GM19240 (cell line): ENCODE results near the gene PDCL3.
A peak's percentile ranks its signal among the peaks of the same experiment; 100 is the strongest.

Source experiments
- DNase-seq: peaks from one replicate; pipeline ENCODE4 v3.0.0; 2011; ENCODE audit warnings: low spot score; ENCODE audit not compliant: insufficient read length

PDCL3 gene

DNA sequence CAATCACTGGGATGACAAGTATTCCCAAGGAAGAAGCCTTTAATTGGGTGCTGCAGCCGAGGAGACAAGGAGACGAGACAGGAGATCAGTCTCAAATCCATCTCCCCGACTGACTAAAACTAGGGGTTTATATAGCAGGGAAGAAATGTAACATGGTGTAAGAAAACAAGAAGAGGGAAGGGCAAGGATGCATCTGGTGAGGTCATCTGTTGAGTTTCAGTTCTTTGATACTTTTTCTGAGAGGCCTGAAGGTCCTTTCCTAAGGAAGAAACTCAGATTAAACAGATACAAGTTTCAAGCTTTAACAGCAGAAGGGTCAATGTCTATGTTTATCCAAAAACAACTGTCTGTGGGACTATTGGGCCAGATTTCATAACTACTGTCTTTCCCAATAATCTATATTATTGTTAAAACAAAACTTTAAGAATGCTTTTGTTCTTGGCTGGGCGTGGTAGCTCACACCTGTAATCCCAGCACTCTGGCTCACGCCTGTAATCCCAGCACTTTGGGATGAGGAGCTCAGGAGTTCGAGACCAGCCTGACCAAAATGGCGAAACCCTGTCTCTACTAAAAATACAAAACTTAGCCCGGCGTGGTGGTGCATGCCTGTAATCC lies 2.5 kb upstream of the PDCL3 start:
- no peak for DNase-seq

DNA sequence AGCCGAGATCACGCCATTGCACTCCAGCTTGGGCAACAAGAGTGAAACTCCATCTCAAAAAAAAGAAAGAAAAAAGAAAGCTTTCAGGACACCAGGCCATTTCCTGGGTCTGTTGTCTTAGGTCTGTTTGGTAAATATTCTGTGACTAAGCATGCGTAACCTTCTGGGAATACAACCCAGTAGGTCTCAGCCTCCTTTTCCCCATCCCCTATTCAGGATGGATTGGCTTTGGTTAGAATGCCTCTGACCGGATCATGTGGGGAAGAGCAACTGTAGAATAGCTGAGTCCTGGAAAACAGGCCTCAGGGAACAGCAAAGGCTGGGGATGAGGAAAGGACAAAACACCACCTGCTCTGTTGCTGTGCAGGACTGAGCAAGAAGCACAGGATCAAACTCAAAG lies 1.6 kb upstream of the PDCL3 start:
- no peak for DNase-seq

DNA sequence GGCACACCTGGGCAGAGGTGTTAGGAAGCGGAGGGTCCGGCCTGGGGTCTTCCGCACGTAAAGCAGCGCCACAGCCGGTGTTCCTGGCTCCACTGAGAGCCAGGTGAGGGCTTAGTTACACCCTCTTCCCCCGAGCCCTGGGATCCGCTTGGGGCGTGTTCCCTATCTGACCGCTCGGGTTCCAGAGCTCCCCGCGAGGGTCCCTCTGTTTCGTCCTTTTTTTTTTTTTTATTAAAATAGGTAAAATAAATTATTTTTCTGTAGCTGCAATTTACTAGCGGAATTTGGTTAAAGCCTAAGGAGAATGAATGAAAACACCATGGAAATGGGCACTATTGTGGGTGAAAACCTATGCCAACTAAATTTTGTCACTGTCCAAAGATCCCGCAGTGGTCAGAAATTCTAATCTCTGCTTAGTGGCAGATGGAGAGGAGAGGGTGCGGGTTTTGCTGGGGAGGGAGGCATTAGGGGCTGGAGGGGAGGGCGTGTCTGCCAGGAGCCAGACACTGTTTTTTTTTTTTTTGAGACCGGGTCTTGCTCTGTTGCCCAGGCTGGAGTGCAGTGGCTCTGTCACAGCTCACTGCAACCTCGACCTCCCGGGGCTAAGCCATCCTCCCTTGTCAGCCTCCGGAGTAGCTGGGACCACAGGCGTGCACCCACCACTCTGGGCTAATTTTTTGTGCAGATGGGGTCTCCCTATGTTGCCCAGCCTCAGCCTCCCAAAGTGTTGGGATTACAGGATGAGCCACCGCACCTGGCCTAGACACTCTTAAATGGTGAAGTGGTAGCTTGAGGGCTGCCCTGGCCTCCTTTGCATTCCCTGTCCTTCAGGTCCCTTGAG lies 834 bp downstream of the PDCL3 start:
- no peak for DNase-seq

DNA sequence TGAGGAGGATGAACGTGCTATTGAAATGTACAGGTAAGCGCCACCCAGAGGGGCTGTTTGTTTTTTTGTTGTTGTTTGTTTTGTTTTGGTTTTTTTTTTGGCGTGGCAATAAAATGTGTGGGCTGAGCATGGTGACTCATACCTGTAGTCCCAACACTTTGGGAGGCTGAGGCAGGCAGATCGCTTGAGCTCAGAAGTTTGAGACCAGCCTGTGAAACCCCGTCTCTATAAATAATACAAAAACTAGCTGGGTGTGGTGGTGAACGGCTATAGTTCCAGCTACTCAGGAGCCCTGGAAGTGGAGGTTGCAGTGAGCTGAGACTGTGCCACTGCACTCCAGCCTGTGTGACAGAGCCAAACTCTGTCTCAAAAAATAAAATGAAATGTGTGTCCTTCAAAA lies 6.2 kb downstream of the PDCL3 start:
- DNase-seq, result no peak

DNA sequence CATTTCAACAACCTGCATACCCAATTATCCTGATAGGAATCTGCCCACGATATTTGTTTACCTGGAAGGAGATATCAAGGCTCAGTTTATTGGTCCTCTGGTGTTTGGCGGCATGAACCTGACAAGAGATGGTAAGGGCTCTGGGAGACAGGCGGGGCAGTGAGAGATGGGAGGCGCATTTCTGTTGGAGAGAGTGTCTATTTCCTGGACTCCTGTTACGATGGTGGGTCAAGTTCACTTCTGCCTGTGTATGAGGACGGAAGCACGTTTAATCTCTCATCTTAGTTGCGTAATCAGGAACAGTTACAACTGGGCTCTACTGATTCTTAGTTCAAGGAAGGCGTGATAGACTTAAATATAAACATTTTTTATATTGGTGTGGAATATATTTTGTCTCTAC lies 8.9 kb downstream of the PDCL3 start:
- no peak for DNase-seq

DNA sequence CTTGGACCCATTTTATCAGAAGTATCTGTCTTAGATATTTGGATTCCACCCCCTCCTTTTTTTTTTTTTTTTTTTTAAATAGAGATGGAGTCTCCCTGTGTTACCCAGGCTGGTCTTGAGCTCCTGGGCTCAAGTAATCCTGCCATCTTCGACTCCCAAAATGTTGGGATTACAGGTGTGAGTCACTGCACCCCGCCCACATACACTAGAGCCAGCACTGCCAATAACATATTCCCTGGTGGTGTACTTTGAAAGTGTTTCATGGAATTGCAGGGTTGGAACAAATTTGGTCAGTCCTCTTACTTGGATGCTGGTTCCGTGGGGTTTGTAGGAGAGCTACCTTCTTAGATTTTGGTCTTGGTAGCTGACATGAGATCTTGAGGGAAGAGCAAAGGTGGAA lies 15.0 kb downstream of the PDCL3 start:
- no peak for DNase-seq

DNA sequence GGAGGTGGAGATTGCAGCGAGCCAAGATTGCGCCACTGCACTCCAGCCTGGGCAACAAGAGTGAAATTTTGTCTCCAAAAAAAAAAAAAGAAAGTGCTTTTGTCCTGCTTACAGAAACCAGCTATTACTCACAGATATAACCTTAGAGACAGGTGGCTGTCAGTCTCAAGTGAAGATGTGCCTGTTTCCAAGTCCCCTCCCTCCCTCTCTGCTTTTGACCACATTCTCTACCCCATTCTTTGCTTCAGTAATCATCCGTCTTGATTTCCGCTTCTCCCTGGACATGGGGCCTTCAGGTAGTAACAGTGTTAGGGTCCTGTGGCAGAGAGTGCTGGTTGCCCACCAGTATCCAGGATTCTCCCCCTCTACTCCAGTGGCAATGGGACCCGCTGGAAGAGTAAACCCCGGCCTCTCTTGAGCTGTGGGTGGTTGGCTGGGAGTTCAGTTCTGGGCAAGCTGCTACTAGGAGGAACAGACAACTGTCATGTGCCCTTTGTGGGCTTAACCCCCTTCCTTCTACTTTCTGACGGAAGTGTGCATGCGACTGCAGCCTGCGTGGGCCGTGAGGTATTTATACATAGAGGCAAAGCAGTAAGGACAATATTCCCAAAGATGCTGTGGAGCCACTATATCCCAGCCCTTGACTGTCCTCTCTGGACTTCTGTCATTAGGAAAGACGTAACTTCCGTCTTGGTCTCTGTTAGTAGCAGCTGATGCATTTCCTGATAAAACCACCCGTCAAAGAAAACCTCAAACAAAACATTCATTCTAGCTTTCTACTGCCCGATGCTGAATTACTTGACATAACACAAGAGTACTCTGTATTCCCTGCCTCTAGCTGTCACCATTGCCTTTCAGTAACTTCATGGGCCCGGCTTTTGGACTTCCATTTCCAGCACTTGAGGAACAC lies 17.8 kb downstream of the PDCL3 start:
- peak; percentile 58 for DNase-seq

DNA sequence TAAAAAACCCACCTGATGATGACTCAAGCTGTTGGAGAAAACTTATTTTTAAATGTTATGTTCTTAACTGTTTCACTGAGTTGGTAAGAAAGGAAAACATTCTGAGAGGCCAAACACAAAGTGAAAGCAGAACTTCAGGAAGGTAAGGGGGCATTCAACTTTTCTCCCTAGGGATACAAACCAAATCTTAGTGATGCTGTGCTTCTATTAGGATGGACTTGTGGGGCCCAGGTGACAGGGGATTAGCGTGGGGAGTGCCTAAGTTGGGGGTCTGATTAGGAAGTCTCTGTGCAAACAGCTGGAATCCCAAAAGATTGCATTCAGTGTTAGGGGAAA lies 18.5 kb downstream of the PDCL3 start:
- DNase-seq, result no peak

DNA sequence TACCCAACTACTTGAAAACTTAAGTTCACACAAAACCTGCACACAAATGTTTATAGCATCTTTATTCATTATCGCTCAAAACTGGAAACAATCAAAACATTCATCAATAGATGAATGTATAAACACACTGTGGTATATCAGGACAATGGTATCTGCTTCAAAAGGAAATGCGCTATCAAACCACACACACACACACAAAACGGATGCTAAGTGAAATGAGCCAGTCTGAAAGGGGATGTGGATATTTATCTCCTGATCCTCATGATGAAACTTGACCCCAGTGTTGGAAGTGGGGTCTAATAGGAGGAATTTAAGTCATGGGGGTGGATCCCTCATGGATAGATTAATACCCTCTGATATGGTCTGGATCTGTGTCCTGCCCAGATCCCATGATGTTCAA lies 22.0 kb downstream of the PDCL3 start:
- no peak for DNase-seq

DNA sequence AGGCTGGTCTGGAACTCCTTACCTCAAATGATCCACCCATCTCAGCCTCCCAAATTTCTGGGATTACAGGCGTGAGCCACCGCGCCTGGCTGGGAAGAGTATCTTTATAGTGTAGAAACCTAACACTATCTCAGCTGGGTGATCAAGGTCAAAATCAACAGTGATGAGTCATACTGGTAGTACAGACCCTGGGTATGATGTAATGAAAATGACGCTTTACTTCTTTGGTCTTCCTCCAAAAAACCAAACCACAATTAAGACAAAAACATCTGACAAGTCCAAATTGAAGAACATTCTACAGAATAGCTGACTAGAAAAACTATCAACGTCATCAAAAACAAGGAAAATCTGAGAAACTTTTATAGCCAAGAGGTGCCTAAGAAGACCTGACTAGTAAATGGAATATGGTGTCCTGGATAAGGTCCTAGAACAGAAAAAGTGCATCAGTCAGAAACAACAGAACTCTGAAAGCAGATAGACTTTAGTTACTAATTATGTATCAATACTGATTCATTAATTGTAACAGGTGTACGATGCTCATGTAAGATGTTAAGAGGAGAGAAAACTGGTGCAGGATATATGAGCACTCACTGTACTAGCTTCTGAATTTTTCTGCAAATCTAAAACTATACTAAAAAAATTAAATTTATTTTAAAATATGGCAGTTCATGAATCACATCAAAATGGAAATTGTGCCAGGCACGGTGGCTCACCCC lies 25.4 kb downstream of the PDCL3 start:
- DNase-seq, result no peak

DNA sequence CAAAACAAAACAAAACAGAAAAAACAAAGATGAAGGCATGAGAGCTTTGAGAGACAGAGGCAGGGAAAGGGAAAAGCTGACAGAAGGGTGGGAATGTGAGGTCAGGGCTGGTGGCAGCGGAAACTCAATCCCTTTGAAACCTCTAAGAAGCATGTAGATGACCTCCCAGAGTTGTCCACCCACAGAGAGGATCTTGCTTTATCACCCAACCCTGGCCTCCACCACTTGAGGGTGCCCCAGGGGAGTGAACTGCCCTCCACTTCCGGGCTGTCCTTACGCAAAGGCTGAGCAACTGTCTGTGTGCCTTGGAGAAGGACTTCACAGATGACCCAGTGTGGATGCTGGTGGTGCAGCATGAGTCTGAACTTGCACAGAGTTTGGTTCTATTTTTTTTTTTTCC lies 26.7 kb downstream of the PDCL3 start:
- DNase-seq, result no peak

DNA sequence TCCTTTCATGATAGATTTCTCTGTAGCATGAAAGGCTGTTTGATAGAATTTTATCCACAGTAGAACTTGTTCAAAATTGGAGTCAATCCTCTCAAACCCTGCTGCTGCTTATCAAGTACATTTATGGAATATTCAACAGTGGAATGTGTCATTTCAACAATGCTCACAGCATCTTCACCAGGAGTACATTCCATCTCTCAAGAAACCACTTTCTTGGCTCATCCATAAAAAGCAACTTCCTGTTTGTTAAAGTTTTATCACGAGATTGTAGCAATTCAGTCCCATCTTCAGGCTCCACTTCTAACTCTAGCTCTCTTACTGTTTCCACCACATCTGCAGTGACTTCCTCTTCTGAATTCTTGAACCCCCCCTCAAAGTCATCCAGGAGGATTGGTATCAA lies 29.4 kb downstream of the PDCL3 start:
- no peak for DNase-seq

DNA sequence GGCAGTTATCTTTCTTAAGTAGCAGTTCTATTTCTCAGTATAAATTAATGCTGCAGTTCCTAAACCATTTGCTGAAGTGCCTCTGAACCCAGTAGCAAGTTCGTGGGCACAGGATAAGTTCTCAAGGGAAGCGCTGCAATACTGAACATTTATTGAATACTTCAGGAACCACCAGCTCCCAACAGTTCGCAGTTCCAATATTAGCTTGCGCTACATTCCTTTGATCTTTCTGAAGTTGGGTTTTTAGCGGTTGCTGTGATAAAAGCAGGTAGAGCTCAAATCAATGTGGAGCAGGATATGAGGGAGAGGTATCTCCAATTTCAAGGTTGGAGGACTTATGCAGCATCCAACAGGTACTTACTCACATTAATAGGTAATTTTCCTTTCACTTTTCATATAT lies 33.7 kb downstream of the PDCL3 start:
- DNase-seq, result no peak

DNA sequence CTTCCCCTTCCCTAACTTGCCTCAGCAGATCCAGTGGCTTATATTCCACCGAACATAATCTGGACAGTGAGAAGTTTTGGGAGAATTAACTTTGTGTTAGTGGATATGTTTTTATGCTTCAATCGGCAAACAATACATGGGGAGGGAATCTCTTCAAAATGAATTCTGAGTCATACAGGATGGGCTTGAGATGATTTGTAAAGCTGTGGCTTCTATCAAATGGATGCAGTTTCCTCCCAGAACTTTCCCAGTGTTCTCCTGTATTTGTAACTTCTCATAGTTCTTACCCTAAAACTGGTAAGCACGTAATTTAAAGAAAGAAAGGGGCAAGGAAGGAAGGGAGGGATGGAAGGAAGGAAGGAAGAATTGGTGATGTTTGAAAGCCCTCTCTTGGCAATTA lies 36.8 kb downstream of the PDCL3 start:
- DNase-seq, result no peak

DNA sequence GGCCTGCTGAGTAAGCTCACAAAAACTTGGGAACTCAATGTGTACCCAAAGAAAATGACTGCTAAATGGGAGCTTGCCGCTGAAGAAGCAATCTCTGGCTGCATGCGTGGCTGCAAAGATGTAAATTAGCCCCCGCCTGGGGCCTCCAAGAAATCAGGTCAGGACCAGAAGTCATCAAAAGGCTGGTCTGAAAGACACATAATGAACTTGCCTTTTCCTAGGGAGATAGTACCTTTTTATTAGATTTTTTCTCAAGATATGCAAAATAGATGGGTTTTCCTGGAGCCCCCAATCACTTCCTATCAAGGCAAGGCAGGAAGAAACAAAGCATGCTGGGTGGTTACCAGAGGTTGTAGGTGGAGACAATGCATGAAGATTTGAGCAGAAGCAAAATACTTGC lies 38.9 kb downstream of the PDCL3 start:
- no peak for DNase-seq

DNA sequence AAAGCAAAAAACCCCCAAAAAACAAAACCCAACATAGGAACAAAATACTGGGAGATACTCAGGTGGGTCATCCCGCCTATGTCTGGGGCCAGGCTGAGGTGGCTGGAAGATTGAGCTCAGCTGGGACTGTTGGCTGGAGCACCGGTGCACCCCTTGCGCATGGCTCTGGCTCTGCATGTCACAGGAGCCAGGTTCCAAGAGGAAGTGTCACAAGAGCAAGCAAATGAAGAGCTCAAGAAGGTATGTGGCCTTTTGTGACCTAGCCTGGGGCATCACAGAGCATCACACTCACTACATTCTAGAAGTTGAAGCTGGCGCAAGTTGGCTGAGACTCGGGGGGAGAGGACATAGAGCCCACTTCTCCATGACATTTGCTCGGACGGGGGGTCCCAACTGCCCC lies 40.6 kb downstream of the PDCL3 start:
- DNase-seq, result no peak

DNA sequence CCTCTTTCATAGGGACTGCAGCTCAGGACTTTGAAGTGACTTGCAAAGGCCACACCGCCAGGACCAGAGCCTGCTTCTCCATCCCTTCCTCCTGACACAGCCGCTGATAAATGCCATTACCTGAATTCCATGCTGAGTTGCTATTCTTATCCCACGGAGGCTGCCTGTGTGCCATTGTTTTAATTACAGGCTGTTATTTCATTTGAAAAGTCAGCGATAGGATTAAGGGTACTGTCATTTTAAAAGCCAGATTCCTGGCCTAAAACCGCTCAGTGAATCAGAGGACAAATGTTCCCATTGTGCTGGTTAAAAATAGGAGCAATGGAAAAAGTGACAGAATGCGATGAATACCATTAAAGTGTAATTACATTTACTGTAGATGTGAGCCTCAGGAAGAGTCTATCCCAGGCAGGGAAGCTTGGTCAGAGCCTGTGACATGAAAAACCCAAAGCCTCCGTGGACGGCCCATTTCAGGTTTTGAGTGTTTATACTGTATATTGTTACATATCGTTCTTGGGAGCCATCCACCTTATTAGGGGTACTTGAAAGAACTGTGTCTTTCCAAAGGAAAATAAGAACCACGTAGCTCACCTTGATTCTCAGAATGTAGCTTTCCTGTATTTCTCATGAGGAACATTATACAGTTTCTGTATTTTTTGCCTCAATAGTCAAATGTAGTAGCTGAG lies 41.3 kb downstream of the PDCL3 start:
- no peak for DNase-seq

DNA sequence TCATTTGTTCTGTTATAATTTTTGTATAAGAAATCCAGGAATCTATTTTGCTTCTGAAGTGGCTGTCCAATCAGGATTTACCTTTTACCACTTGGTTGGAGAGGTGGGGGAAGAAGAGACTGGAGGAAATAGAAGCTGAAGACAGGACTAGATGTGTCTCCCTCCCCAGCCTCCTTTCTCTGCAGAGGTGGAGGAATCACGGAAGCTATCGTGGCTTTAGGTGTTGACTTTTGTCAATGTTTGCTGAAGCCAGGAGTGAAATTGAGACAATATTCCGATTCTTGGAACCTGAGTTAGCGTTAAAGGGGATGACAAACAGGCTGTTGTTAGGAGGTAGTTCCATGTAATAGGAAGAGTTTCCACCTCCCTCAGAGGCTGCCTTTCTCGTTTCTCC lies 43.5 kb downstream of the PDCL3 start:
- DNase-seq, result no peak

DNA sequence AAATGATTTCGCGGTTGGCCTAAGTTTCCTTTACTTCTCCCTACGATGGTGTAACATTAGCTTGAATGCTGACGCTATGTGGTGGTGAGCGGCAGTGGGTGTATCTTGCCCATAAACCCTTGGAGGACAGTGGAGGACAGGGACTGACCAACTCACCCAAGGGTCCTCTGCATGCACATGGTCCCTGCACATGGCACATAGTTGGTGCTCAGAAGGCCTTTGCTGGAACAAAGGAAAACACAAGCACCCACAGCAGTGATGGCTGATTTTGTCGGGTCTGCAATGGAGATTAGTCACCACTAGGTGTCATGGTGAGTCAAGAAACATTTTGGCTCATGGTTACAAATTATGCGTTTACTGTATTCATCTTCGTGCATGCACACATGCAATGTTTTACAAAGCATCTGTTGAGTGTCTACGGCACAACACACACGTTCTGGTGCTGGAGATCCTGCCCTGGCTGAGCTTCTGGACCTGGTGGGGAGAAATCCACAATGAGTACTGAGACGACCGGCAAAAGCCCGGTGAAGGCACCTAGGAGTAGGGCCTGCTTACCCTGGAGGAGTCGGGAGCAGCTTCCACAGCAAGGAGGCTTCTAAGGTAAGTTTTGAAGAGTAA lies 44.0 kb downstream of the PDCL3 start:
- peak; percentile 37 for DNase-seq

DNA sequence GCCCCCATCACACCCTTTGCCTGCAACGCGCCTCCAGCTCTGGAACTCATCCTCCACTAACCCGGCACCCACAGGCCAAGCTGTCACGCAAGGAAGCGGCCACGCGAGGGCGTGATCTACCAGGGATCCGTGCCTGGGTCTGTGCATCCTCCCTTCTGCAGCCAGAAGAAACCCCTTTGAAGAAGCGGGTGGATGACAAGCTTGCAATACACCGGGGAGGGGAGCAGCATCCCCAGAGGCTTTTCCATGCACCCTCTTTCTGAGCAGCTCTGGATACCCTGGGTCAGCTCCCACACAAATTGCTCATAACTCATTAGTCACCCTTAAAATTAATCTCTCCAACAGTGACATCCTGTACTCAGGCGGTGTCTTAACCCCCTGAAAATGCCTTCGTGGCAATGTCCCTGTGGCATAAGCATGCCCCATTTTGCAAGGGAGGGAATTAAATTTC lies 47.6 kb downstream of the PDCL3 start:
- peak; percentile 27 for DNase-seq
